H9 (cell line): ENCODE data around the gene PKMYT1. TPM values are rescaled to one million over a fixed set of nuclear protein-coding genes. Genes with fewer than 3 reads are reported as not detected.

ENCODE experiments used
- DNase-seq: peaks from one replicate; pipeline ENCODE4 v3.0.0-alpha.2; 2017
- H2AFZ ChIP-seq: one replicate; pipeline ENCODE4 v1.6.1; 2013; ENCODE audit warnings: mild to moderate bottlenecking, low read length, control low read depth, moderate library complexity
- H2AK5ac ChIP-seq: 2 replicates; pipeline ENCODE4 v1.6.1; 2013; ENCODE audit warnings: low read length, control low read depth, mixed read lengths; ENCODE audit not compliant: insufficient read length
- H2BK120ac ChIP-seq: one replicate; pipeline ENCODE4 v1.6.1; 2013; ENCODE audit warnings: low read depth, mild to moderate bottlenecking, low read length, control low read depth, inconsistent platforms; ENCODE audit not compliant: poor library complexity, severe bottlenecking
- H2BK12ac ChIP-seq: 2 replicates; pipeline ENCODE4 v1.6.1; 2013; ENCODE audit warnings: low read length, control low read depth, mixed read lengths, low read depth; ENCODE audit not compliant: insufficient read length
- H2BK15ac ChIP-seq: 2 replicates; pipeline ENCODE4 v1.6.1; 2013; ENCODE audit warnings: low read depth, low read length, control low read depth
- H2BK20ac ChIP-seq: one replicate; pipeline ENCODE4 v1.6.1; 2013; ENCODE audit warnings: low read depth, mild to moderate bottlenecking, low read length, control low read depth, inconsistent platforms; ENCODE audit not compliant: poor library complexity, severe bottlenecking
- H2BK5ac ChIP-seq: 2 replicates; pipeline ENCODE4 v1.6.1; 2013; ENCODE audit warnings: low read length, control low read depth, mixed read lengths; ENCODE audit not compliant: insufficient read length
- H3K14ac ChIP-seq: 2 replicates; pipeline ENCODE4 v1.6.1; 2013; ENCODE audit warnings: low read length, control low read depth; ENCODE audit not compliant: insufficient read depth
- H3K18ac ChIP-seq: 2 replicates; pipeline ENCODE4 v1.6.1; 2013; ENCODE audit warnings: low read depth, mild to moderate bottlenecking, mixed read lengths, low read length, control low read depth; ENCODE audit not compliant: insufficient read length
- H3K23ac ChIP-seq: 2 replicates; pipeline ENCODE4 v1.6.1; 2013; ENCODE audit warnings: low read length, control low read depth, mixed read lengths, low read depth; ENCODE audit not compliant: insufficient read length
- H3K23me2 ChIP-seq: 2 replicates; pipeline ENCODE4 v1.6.1; 2013; ENCODE audit warnings: low read depth, mild to moderate bottlenecking, mixed read lengths, low read length, control low read depth; ENCODE audit not compliant: insufficient read length, poor library complexity, severe bottlenecking
- H3K27ac ChIP-seq: 2 replicates; pipeline ENCODE4 v1.5.1; 2013; ENCODE audit warnings: low read length, control low read depth, mixed read lengths, low read depth; ENCODE audit not compliant: insufficient read length
- H3K27me3 ChIP-seq: 2 replicates; pipeline ENCODE4 v1.6.1; 2013; ENCODE audit warnings: low read length, control low read depth, inconsistent platforms; ENCODE audit not compliant: insufficient read depth
- H3K4ac ChIP-seq: 2 replicates; pipeline ENCODE4 v1.6.1; 2013; ENCODE audit warnings: low read depth, mild to moderate bottlenecking, control low read depth, inconsistent platforms, low read length, moderate library complexity
- H3K4me1 ChIP-seq: 2 replicates; pipeline ENCODE4 v1.6.1; 2013; ENCODE audit warnings: low read length, control low read depth, inconsistent platforms; ENCODE audit not compliant: insufficient read depth
- H3K4me2 ChIP-seq: 2 replicates; pipeline ENCODE4 v1.6.1; 2013; ENCODE audit warnings: low read length, control low read depth, mixed read lengths; ENCODE audit not compliant: insufficient read length, insufficient read depth
- H3K56ac ChIP-seq: 2 replicates; pipeline ENCODE4 v1.6.1; 2013; ENCODE audit warnings: low read depth, mild to moderate bottlenecking, mixed read lengths, low read length, control low read depth; ENCODE audit not compliant: insufficient read length
- H3K79me1 ChIP-seq: 2 replicates; pipeline ENCODE4 v1.6.1; 2013; ENCODE audit warnings: low read depth, mild to moderate bottlenecking, moderate library complexity, low read length, control low read depth, inconsistent platforms; ENCODE audit not compliant: insufficient read depth, poor library complexity, severe bottlenecking
- H3K79me2 ChIP-seq: 2 replicates; pipeline ENCODE4 v1.6.1; 2013; ENCODE audit warnings: low read length, control low read depth, inconsistent platforms; ENCODE audit not compliant: insufficient read depth
- H3K9ac ChIP-seq: 2 replicates; pipeline ENCODE4 v1.6.1; 2013; ENCODE audit warnings: low read length, control low read depth, mixed read lengths; ENCODE audit not compliant: insufficient read length; ENCODE audit errors: extremely low read depth
- H3K9me3 ChIP-seq: one replicate; pipeline ENCODE4 v1.6.1; 2013; ENCODE audit warnings: low read depth, low read length, inconsistent platforms; ENCODE audit not compliant: control insufficient read depth
- H3T11ph ChIP-seq: one replicate; pipeline ENCODE4 v1.6.1; 2013; ENCODE audit warnings: mild to moderate bottlenecking, low read length, control low read depth, inconsistent platforms
- H4K20me1 ChIP-seq: one replicate; pipeline ENCODE4 v1.6.1; 2013; ENCODE audit not compliant: control insufficient read depth, insufficient read length, insufficient read depth
- H4K5ac ChIP-seq: 2 replicates; pipeline ENCODE4 v1.6.1; 2013; ENCODE audit warnings: low read depth, mild to moderate bottlenecking, mixed read lengths, low read length, control low read depth; ENCODE audit not compliant: insufficient read length
- H4K8ac ChIP-seq: replicated peaks from 2 replicates; pipeline ENCODE4 v1.6.1; 2013; ENCODE audit warnings: low read length, control low read depth, mixed read lengths, low read depth; ENCODE audit not compliant: insufficient read length
- H4K91ac ChIP-seq: 2 replicates; pipeline ENCODE4 v1.6.1; 2013; ENCODE audit warnings: low read depth, mild to moderate bottlenecking, moderate library complexity, mixed read lengths, low read length, control low read depth; ENCODE audit not compliant: insufficient read length
- H3K27ac Mint-ChIP-seq, 3 experiments: 2 replicates in 2 of 3; 3 replicates in 1 of 3; pipeline ENCODE4 v1.8.0; 2020 to 2021; ENCODE audit warnings: mixed read lengths in 3 of 3, mild to moderate bottlenecking in 1 of 3, moderate library complexity in 1 of 3
- H3K27me3 Mint-ChIP-seq: 2 replicates; pipeline ENCODE4 v1.8.0; 2021; ENCODE audit warnings: low read depth, mild to moderate bottlenecking, moderate library complexity, mixed read lengths
- H3K36me3 Mint-ChIP-seq, 3 experiments: 2 replicates in 2 of 3; 3 replicates in 1 of 3; pipeline ENCODE4 v1.8.0; 2020 to 2021; ENCODE audit warnings: low read depth in 3 of 3, mixed read lengths in 3 of 3; ENCODE audit not compliant: insufficient read depth in 1 of 3
- H3K4me1 Mint-ChIP-seq, 2 experiments: 2 replicates each; pipeline ENCODE4 v1.8.0; 2020; ENCODE audit warnings: mixed read lengths in 2 of 2
- H3K4me3 Mint-ChIP-seq, 2 experiments: 2 replicates in 1 of 2; 3 replicates in 1 of 2; pipeline ENCODE4 v1.8.0; 2020 to 2021; ENCODE audit warnings: mild to moderate bottlenecking in 2 of 2, mixed read lengths in 2 of 2, moderate library complexity in 1 of 2
- H3K9me3 Mint-ChIP-seq, 2 experiments: 2 replicates in 1 of 2; 3 replicates in 1 of 2; pipeline ENCODE4 v1.8.0; 2020; ENCODE audit warnings: mild to moderate bottlenecking in 2 of 2, mixed read lengths in 2 of 2, moderate library complexity in 1 of 2
- WGBS: extraction: QIAGEN DNeasy Blood & Tissue Kit; methylation state at CpG from one replicate; pipeline ENCODE4 v1.1.7; 2013; ENCODE audit warnings: missing lambda C conversion rate, low lambda C conversion rate, mixed read lengths; ENCODE audit not compliant: insufficient read length; ENCODE audit errors: extremely low coverage; 5-methylcytosine and 5-hydroxymethylcytosine counted together
- total RNA-seq: library from RNA; stranded (reverse); gene quantifications from 2 replicates; pipeline ENCODE4 v1.2.1, GENCODE V29; 2021
- TF ChIP-seq, protein P1 (sequence below): fragments of 200-600 bp; sonication (generic); conservative IDR thresholded peaks from 3 replicates; pipeline ENCODE4 v1.8.0; 2021; ENCODE audit warnings: antibody characterized with exemption, mild to moderate bottlenecking

Gene PKMYT1
- total RNA-seq, 1 experiment from 2014 or later: 114 TPM

DNA sequence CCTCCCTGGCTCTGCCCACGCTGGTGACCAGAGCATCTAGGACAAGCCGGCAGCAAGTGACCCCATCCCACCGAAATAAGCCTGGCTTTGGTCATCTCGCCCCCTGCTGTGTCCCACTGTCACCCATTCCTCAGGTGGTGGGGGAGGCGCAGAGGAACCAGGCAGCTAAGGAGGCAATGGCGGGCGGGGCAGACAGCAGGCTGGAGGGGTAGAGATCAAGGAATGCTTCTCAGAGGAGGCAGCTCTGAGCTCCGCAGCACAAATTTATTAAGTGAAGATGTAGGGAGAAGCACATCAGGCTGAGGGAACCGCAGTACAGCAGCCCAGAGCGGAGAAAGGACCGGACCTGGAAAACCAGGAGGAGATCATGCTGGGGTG is 23.7 kb downstream of the PKMYT1 start:
- no peak overlapping the region for H4K8ac ChIP-seq
- H4K91ac ChIP-seq: no peak overlapping the region
- no peaks in the 10 kb centered on the region for H3K27me3 ChIP-seq
- H2AK5ac ChIP-seq: no peak overlapping the region
- H3K4me2 ChIP-seq: no peak overlapping the region
- no peak overlapping the region for H2BK12ac ChIP-seq
- H4K20me1 ChIP-seq: no peaks in the 10 kb centered on the region
- no peak overlapping the region for H3K23ac ChIP-seq
- peaks cover 6% of the 10 kb centered on the region for H3K27me3 Mint-ChIP-seq
- H3K79me2 ChIP-seq: no peaks in the 10 kb centered on the region
- H3K79me1 ChIP-seq: no peaks in the 10 kb centered on the region
- no peak overlapping the region for H2BK120ac ChIP-seq
- no peak overlapping the region for H3K14ac ChIP-seq
- H3K36me3 Mint-ChIP-seq: no peaks in the 10 kb centered on the region
- no peak overlapping the region for H2BK5ac ChIP-seq
- no peak overlapping the region for H2BK15ac ChIP-seq
- H3K4me3 Mint-ChIP-seq: no peak overlapping the region
- no CpG with 5 or more reads among the region's 11 CpGs for WGBS
- no peak overlapping the region for H3K4ac ChIP-seq
- peak; percentile 31 for DNase-seq
- no peak overlapping the region for H3K9ac ChIP-seq
- no peak overlapping the region for H2BK20ac ChIP-seq
- TF ChIP-seq, protein P1, sequence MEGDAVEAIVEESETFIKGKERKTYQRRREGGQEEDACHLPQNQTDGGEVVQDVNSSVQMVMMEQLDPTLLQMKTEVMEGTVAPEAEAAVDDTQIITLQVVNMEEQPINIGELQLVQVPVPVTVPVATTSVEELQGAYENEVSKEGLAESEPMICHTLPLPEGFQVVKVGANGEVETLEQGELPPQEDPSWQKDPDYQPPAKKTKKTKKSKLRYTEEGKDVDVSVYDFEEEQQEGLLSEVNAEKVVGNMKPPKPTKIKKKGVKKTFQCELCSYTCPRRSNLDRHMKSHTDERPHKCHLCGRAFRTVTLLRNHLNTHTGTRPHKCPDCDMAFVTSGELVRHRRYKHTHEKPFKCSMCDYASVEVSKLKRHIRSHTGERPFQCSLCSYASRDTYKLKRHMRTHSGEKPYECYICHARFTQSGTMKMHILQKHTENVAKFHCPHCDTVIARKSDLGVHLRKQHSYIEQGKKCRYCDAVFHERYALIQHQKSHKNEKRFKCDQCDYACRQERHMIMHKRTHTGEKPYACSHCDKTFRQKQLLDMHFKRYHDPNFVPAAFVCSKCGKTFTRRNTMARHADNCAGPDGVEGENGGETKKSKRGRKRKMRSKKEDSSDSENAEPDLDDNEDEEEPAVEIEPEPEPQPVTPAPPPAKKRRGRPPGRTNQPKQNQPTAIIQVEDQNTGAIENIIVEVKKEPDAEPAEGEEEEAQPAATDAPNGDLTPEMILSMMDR: no peak
- no peak overlapping the region for H3K18ac ChIP-seq
- no peak overlapping the region for H4K5ac ChIP-seq
- H3K9me3 Mint-ChIP-seq: no peaks in the 10 kb centered on the region; a peak in 1 of 5 replicates
- no peak overlapping the region for H3K27ac Mint-ChIP-seq
- peaks cover 14 to 22% of the 10 kb centered on the region in 2 experiments for H3K4me1 Mint-ChIP-seq
- no peaks in the 10 kb centered on the region for H3K23me2 ChIP-seq
- no peak overlapping the region for H3T11ph ChIP-seq
- no peak overlapping the region for H3K56ac ChIP-seq
- no peak overlapping the region for H3K27ac ChIP-seq
- H3K9me3 ChIP-seq: no peaks in the 10 kb centered on the region
- no peak overlapping the region for H2AFZ ChIP-seq
- peaks cover 3% of the 10 kb centered on the region; the same call in 1 of the 2 replicates for H3K4me1 ChIP-seq
